Kidney epithelial cell (primary cell): Measurements from ENCODE around the gene FCGR3A. TPM values are rescaled to one million over a fixed set of nuclear protein-coding genes. Genes with fewer than 3 reads are reported as not detected.

Source experiments
- DNase-seq: peaks from one replicate; pipeline ENCODE4 v3.0.0-alpha.2; 2010; ENCODE audit warnings: low read depth
- H3K27me3 ChIP-seq: 2 replicates; pipeline ENCODE4 v1.6.0; 2011; ENCODE audit warnings: low read length; ENCODE audit not compliant: control insufficient read depth, insufficient read depth
- H3K36me3 ChIP-seq: 2 replicates; pipeline ENCODE4 v1.5.1; 2011; ENCODE audit warnings: low read length; ENCODE audit not compliant: control insufficient read depth, insufficient read depth
- H3K4me3 ChIP-seq: 2 replicates; pipeline ENCODE4 v1.5.1; 2011; ENCODE audit warnings: low read depth, mild to moderate bottlenecking, control low read depth, low read length
- total RNA-seq: library from RNA; depleted of rRNA; stranded (reverse); fragments of >200 nt; gene quantifications from 2 replicates; pipeline ENCODE4 v1.2.3, GENCODE V29; 2015
- TF ChIP-seq, protein P1 (sequence below): IDR thresholded peaks from 2 replicates; pipeline ENCODE4 v1.5.1; 2011; ENCODE audit warnings: mild to moderate bottlenecking, moderate library complexity, low read length, control low read depth, inconsistent platforms; ENCODE audit not compliant: insufficient read depth, poor library complexity, severe bottlenecking

FCGR3A gene
- total RNA-seq, 1 donor from 2014 or later, result 0.79 TPM

DNA sequence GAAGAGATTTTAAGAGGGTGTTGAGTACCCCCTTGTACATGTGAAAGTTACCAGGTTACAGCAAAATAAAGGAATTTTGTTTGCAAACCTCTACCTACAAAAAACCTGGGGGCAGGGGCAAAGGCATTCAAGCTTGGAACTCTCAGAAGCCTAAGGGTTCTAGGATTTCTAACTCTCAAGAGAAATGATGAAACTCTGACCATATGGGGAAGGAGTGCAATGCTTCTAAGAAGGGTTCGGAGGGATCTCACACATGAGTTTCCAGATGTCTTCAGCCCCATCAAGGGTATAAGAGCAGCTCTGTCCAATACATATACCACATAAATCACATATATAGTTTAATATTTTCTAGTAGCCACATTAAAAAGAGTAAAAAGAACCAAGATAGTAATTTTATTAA, 51.7 kb downstream of the FCGR3A start:
- H3K4me3 ChIP-seq, result no peak overlapping the region
- H3K27me3 ChIP-seq, result peaks cover 6% of the 10 kb centered on the region

DNA sequence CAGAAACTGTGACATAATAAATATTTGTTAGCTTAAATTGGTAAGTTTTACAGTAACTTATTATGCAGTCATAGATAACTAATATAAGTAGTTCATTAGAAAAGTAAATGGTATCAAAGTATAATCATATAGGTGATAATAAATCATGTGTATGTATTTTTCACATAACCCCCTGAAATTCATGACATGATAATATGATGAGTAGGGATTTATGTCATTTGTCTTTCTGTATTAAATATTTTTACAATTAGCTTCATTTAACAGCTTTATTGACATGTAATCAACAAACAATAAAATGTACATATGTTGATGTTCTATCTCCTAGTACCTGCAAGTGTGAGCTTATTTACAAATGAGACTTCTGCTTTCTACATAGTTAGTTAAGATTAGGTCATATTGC, 54.1 kb downstream of the FCGR3A start:
- no peak overlapping the region for H3K4me3 ChIP-seq
- H3K27me3 ChIP-seq, result peaks cover 6% of the 10 kb centered on the region
- TF ChIP-seq, protein P1, sequence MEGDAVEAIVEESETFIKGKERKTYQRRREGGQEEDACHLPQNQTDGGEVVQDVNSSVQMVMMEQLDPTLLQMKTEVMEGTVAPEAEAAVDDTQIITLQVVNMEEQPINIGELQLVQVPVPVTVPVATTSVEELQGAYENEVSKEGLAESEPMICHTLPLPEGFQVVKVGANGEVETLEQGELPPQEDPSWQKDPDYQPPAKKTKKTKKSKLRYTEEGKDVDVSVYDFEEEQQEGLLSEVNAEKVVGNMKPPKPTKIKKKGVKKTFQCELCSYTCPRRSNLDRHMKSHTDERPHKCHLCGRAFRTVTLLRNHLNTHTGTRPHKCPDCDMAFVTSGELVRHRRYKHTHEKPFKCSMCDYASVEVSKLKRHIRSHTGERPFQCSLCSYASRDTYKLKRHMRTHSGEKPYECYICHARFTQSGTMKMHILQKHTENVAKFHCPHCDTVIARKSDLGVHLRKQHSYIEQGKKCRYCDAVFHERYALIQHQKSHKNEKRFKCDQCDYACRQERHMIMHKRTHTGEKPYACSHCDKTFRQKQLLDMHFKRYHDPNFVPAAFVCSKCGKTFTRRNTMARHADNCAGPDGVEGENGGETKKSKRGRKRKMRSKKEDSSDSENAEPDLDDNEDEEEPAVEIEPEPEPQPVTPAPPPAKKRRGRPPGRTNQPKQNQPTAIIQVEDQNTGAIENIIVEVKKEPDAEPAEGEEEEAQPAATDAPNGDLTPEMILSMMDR, result no peak
- no peaks in the 10 kb centered on the region for H3K36me3 ChIP-seq
- no peak for DNase-seq

More for the DNA sequence above, 51.7 kb downstream of the FCGR3A start:
- DNase-seq, result no peak
- TF ChIP-seq, protein P1, result no peak
- no peaks in the 10 kb centered on the region for H3K36me3 ChIP-seq

DNA sequence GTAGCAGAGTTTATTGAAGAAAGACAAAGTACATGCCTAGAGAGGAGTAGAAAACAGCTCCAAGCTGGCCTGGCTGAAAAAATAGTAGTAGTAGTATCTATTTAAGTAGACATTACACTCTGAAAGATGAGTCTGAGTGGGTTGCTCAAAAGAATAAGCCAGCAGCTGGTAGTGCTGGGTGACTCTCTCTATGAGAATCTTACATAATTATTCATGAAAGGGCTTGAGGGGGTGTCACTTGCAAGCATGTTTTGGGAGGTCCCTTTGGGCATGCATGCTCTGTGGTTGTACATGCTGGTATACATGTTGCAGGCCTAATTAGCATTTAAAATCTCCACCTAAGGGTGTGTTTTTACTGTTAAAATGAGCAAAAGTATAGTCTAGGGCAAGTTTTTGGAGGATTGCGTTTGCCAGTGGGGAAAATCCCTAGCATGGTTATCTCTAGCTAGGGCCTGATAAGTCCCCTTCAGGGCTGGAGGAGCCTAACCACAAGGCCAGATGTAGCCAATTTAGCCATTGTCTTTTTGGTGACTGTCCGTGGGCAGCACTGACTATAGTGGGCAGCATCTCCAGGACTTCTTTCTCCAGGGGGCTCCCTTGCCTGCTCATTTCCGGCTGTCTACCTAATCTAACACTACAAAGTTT, 55.4 kb downstream of the FCGR3A start:
- Histone ChIP-seq H3K27me3 (peaks cover 6% of the 10 kb centered on the region), H3K36me3 (no peaks in the 10 kb centered on the region)

DNA sequence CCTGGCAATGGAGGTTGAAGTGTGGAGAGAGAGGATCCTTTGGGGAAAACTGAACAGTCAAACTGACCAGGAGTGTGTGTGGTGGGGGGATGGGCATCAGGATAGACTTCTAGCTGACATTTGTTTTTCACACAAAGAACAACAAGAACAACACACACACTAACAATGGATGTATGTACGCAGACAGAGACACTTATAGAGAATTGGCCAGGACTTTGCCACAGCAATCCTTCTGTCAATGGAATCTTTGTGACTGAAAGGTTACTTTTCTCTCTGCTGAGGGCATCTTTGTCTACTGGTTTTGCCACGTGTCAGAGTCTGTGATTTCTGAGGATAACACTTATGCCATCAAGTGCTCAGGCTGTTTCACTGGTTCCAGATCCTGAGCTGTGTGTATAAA, 56.8 kb downstream of the FCGR3A start:
- peaks cover 3% of the 10 kb centered on the region for H3K27me3 ChIP-seq
- H3K36me3 ChIP-seq, result no peaks in the 10 kb centered on the region
- no peak overlapping the region for H3K4me3 ChIP-seq
- DNase-seq, result no peak
- TF ChIP-seq, protein P1, result no peak

More for the DNA sequence above, 55.4 kb downstream of the FCGR3A start:
- no peak overlapping the region for H3K4me3 ChIP-seq
- TF ChIP-seq, protein P1, result no peak
- DNase-seq, result no peak

Other genes with a start within 250 kb of the FCGR3A start
- 0.14 and 0.54 TPM in 2 replicates for gene MPZ, start 239.8 kb downstream of the FCGR3A start, total RNA-seq
- gene SDHC, start 235.4 kb downstream of the FCGR3A start, total RNA-seq, result 42.8 and 47.0 TPM in 2 replicates
- gene CFAP126, start 181.9 kb downstream of the FCGR3A start, total RNA-seq, result not detected in 2 replicates
- 0.04 and 0.48 TPM in 2 replicates for gene FCGR2A, start 44.4 kb downstream of the FCGR3A start, total RNA-seq
- gene HSPA6, start 25.3 kb downstream of the FCGR3A start, total RNA-seq, result 0.84 TPM in 1 of 2 replicates, not detected in the other
- gene FCGR3B, start 81.4 kb upstream of the FCGR3A start, total RNA-seq, result not detected in 2 replicates
- gene FCGR2B, start 113.3 kb upstream of the FCGR3A start, total RNA-seq, result not detected in 2 replicates
- gene FCRLA, start 157.4 kb upstream of the FCGR3A start, total RNA-seq, result 0.88 and 2.1 TPM in 2 replicates
- 1.1 and 2.6 TPM in 2 replicates for gene FCRLB, start 171.7 kb upstream of the FCGR3A start, total RNA-seq
- 48.0 and 49.7 TPM in 2 replicates for gene DUSP12, start 200.0 kb upstream of the FCGR3A start, total RNA-seq
- gene ATF6, start 216.5 kb upstream of the FCGR3A start, total RNA-seq, result 38.6 and 41.1 TPM in 2 replicates